OCI-LY3 (cell line): Measurements from ENCODE around the gene TRAF6.

Experiments used
- H2AFZ ChIP-seq: fragments of 200-600, 300-600 bp; shearing (Covaris generic); 2 replicates; pipeline ENCODE4 v1.6.0; 2014; ENCODE audit warnings: antibody characterized with exemption, low read depth, low read length
- H3K27ac ChIP-seq: fragments of 200-600, 300-600 bp; sonication (generic); 2 replicates; pipeline ENCODE4 v1.5.1; 2014; ENCODE audit warnings: mild to moderate bottlenecking, low read length, moderate library complexity, mixed read lengths
- H3K27me3 ChIP-seq: fragments of 200-600, 300-600 bp; sonication (generic); 2 replicates; pipeline ENCODE4 v1.6.1; 2014; ENCODE audit warnings: low read depth, low read length, mixed read lengths
- H3K36me3 ChIP-seq: fragments of 200-600, 300-600 bp; sonication (generic); replicated peaks from 2 replicates; pipeline ENCODE3; 2014; ENCODE audit warnings: low read depth, low read length, mixed read lengths
- H3K4me1 ChIP-seq: fragments of 300-600, 200-600 bp; sonication (generic); 2 replicates; pipeline ENCODE4 v1.6.1; 2014; ENCODE audit warnings: low read length, mixed read lengths
- H3K4me2 ChIP-seq: fragments of 200-600, 300-600 bp; sonication (generic); 2 replicates; pipeline ENCODE4 v1.6.1; 2014; ENCODE audit warnings: low read length, mixed read lengths
- H3K4me3 ChIP-seq: fragments of 300-600, 200-600 bp; sonication (generic); 2 replicates; pipeline ENCODE4 v1.5.1; 2014; ENCODE audit warnings: antibody characterized with exemption, mild to moderate bottlenecking, low read length, moderate library complexity
- H3K79me2 ChIP-seq: fragments of 300-600, 200-600 bp; shearing (Covaris generic); 2 replicates; pipeline ENCODE4 v1.6.1; 2014; ENCODE audit warnings: mild to moderate bottlenecking, low read length, mixed read lengths
- H3K9ac ChIP-seq: fragments of 300-600, 200-600 bp; shearing (Covaris generic); 2 replicates; pipeline ENCODE4 v1.6.0; 2014; ENCODE audit warnings: mild to moderate bottlenecking, low read length, moderate library complexity
- H3K9me3 ChIP-seq: fragments of 200-600, 300-600 bp; shearing (Covaris generic); 2 replicates; pipeline ENCODE4 v1.6.1; 2014; ENCODE audit warnings: low read length, mixed read lengths; ENCODE audit not compliant: insufficient read depth
- H4K20me1 ChIP-seq: fragments of 200-600, 300-600 bp; sonication (generic); 2 replicates; pipeline ENCODE4 v1.6.1; 2016; ENCODE audit warnings: low read length, mixed read lengths; ENCODE audit not compliant: insufficient read depth
- CTCF ChIP-seq: fragments of 200-600, 300-600 bp; sonication (generic); IDR thresholded peaks from 2 replicates; pipeline ENCODE4 v1.5.1; 2014; ENCODE audit warnings: antibody characterized with exemption, low read length, low read depth
- EZH2phosphoT487 ChIP-seq: fragments of 200-600 bp; shearing (Covaris generic); IDR thresholded peaks from 2 replicates; pipeline ENCODE4 v1.6.1; 2018; ENCODE audit warnings: antibody characterized with exemption, mixed run types, low read depth

Gene TRAF6

GRCh38 chr11:36458129-36458915 is 51.8 kb downstream of the TRAF6 start:
- H3K4me3 ChIP-seq, result no peak overlapping the region
- no peak overlapping the region for H3K9ac ChIP-seq
- no peak for TF ChIP-seq CTCF
- TF ChIP-seq EZH2phosphoT487, result no peak
- H4K20me1 ChIP-seq, result no peaks in the 10 kb centered on the region
- H3K27me3 ChIP-seq, result no peaks in the 10 kb centered on the region
- peaks cover 9% of the 10 kb centered on the region for H3K4me1 ChIP-seq
- no peaks in the 10 kb centered on the region for H3K79me2 ChIP-seq
- H3K27ac ChIP-seq, result no peak overlapping the region
- no peaks in the 10 kb centered on the region for H3K9me3 ChIP-seq
- H3K4me2 ChIP-seq, result no peak overlapping the region
- H3K36me3 ChIP-seq, result no peaks in the 10 kb centered on the region
- H2AFZ ChIP-seq, result no peak overlapping the region

- Histone ChIP-seq H3K36me3 (no peaks in the 10 kb centered on the region), H3K9ac (no peak overlapping the region), H3K4me1 (peaks cover 10% of the 10 kb centered on the region), H3K27me3 (no peaks in the 10 kb centered on the region), H3K4me3 (no peak overlapping the region), H3K27ac (no peak overlapping the region), H2AFZ (no peak overlapping the region), H4K20me1 (no peaks in the 10 kb centered on the region), H3K79me2 (no peaks in the 10 kb centered on the region), H3K4me2 (no peak overlapping the region), H3K9me3 (no peaks in the 10 kb centered on the region)
- no peak for TF ChIP-seq CTCF
- no peak for TF ChIP-seq EZH2phosphoT487
Observed at GRCh38 chr11:36456156-36456555, 53.9 kb downstream of the TRAF6 start.

GRCh38 chr11:36455658-36456111 is 54.4 kb downstream of the TRAF6 start:
- Histone ChIP-seq H3K9me3 (no peaks in the 10 kb centered on the region), H3K4me2 (no peak overlapping the region), H3K9ac (no peak overlapping the region), H4K20me1 (no peaks in the 10 kb centered on the region), H3K4me1 (peaks cover 10% of the 10 kb centered on the region), H3K27ac (no peak overlapping the region), H3K4me3 (no peak overlapping the region), H3K36me3 (no peaks in the 10 kb centered on the region), H2AFZ (no peak overlapping the region), H3K79me2 (no peaks in the 10 kb centered on the region), H3K27me3 (no peaks in the 10 kb centered on the region)
- no peak for TF ChIP-seq CTCF
- TF ChIP-seq EZH2phosphoT487, result no peak

GRCh38 chr11:36454941-36455631 is 55.0 kb downstream of the TRAF6 start:
- Histone ChIP-seq H3K4me3 (no peak overlapping the region), H3K4me1 (peaks cover 15% of the 10 kb centered on the region), H4K20me1 (no peaks in the 10 kb centered on the region), H3K79me2 (no peaks in the 10 kb centered on the region), H2AFZ (no peak overlapping the region), H3K36me3 (no peaks in the 10 kb centered on the region), H3K27me3 (no peaks in the 10 kb centered on the region), H3K9me3 (no peaks in the 10 kb centered on the region), H3K4me2 (no peak overlapping the region), H3K27ac (no peak overlapping the region), H3K9ac (no peak overlapping the region)
- TF ChIP-seq CTCF, result no peak
- no peak for TF ChIP-seq EZH2phosphoT487
